Islet of Langerhans (tissue), 1 donor: ENCODE results near the gene NPFFR1.
"Not testable (repeated sequence)": the region's sequence is repeated elsewhere in the genome, so short reads cannot be mapped to it uniquely, and the experiment has no call there.

Source experiments
- FAIRE-seq: peaks from one replicate; lab custom pipeline; 2011; peaks lifted over from hg19 to GRCh38; lab: Jason Lieb, UNC

NPFFR1 gene

GRCh38 chr10:70222811-70223447 is 60.9 kb downstream of the NPFFR1 start:
- FAIRE-seq = not testable (repeated sequence)

GRCh38 chr10:70222340-70222794 is 61.4 kb downstream of the NPFFR1 start:
- no peak for FAIRE-seq

- FAIRE-seq = no peak
Measured at GRCh38 chr10:70221030-70221429, 62.8 kb downstream of the NPFFR1 start.

GRCh38 chr10:70212879-70213278 is 70.9 kb downstream of the NPFFR1 start:
- FAIRE-seq = no peak

- no peak for FAIRE-seq
Measured at GRCh38 chr10:70212277-70212676, 71.5 kb downstream of the NPFFR1 start.

GRCh38 chr10:70206762-70207161 is 77.0 kb downstream of the NPFFR1 start:
- no peak for FAIRE-seq

- no peak for FAIRE-seq
Measured at GRCh38 chr10:70201105-70201504, 82.7 kb downstream of the NPFFR1 start.

- FAIRE-seq = no peak
Measured at GRCh38 chr10:70198696-70199466, 84.9 kb downstream of the NPFFR1 start.
